ENCODE results near the gene TLR6.
"Not testable (repeated sequence)": the region's sequence is repeated elsewhere in the genome, so short reads cannot be mapped to it uniquely, and the experiment has no call there.

The TLR6 gene

GRCh38 chr4:38785041-38785790 is 71.4 kb downstream of the TLR6 start:
- no peak for DNase-seq (ENCODE audit: low spot score)

- DNase-seq (ENCODE audit: low spot score), result no peak
These were observed 72.5 kb downstream of the TLR6 start for GRCh38 chr4:38784141-38784540.

- no peak for DNase-seq (ENCODE audit: low spot score)
These were observed 73.5 kb downstream of the TLR6 start for GRCh38 chr4:38783109-38783460.

GRCh38 chr4:38782452-38783108 is 74.0 kb downstream of the TLR6 start, which contains the start of gene TLR10:
Gene TLR10 (minus strand): TSS chr4:38782990. CDS start chr4:38775590, 7,400 bp downstream.
- peak; percentile 60 for DNase-seq (ENCODE audit: low spot score)

- DNase-seq (ENCODE audit: low spot score), result no peak
These were observed 74.8 kb downstream of the TLR6 start for GRCh38 chr4:38781854-38782261.

- DNase-seq (ENCODE audit: low spot score), result no peak
These were observed 75.7 kb downstream of the TLR6 start for GRCh38 chr4:38780833-38781484.

- no peak for DNase-seq (ENCODE audit: low spot score)
These were observed 76.8 kb downstream of the TLR6 start for GRCh38 chr4:38779790-38780189.

- not testable (repeated sequence) for DNase-seq (ENCODE audit: low spot score)
These were observed 78.7 kb downstream of the TLR6 start for GRCh38 chr4:38777925-38778324.

- DNase-seq (ENCODE audit: low spot score), result no peak
These were observed 81.3 kb downstream of the TLR6 start for GRCh38 chr4:38775326-38775725.

GRCh38 chr4:38774181-38774955 is 82.2 kb downstream of the TLR6 start:
- no peak for DNase-seq (ENCODE audit: low spot score)
